HG02588 (cell line): ENCODE results near the gene CLDN15.
A peak's percentile ranks its signal among the peaks of the same experiment; 100 is the strongest.

Experiments used
- ATAC-seq: cut with Tn5 transposase; IDR thresholded peaks from one replicate; pipeline ENCODE4 v1.9.1; 2021; ENCODE audit warnings: mild to moderate bottlenecking, moderate library complexity; ENCODE audit not compliant: unreplicated experiment

Gene CLDN15

GRCh38 chr7:101244375-101245146, 7.0 kb upstream of the CLDN15 start, which contains the start of gene FIS1:
FIS1 (minus strand) TSS chr7:101245081; CDS start chr7:101245004, 77 bp downstream.
- peak; percentile 88 for ATAC-seq

GRCh38 chr7:101243646-101244374, 6.2 kb upstream of the CLDN15 start:
- no peak for ATAC-seq

- ATAC-seq, result no peak
Measured at GRCh38 chr7:101241443-101242349, 4.1 kb upstream of the CLDN15 start.

- no peak for ATAC-seq
Measured at GRCh38 chr7:101241015-101241363, 3.4 kb upstream of the CLDN15 start.

- no peak for ATAC-seq
Measured at GRCh38 chr7:101240226-101241014, 2.8 kb upstream of the CLDN15 start.

GRCh38 chr7:101239951-101240220, 2.3 kb upstream of the CLDN15 start:
- no peak for ATAC-seq

GRCh38 chr7:101239191-101239950, 1.8 kb upstream of the CLDN15 start:
- no peak for ATAC-seq

GRCh38 chr7:101238226-101239182, 902 bp upstream of the CLDN15 start:
- ATAC-seq, result no peak

- no peak for ATAC-seq
Measured at GRCh38 chr7:101236292-101236835, 1.2 kb downstream of the CLDN15 start.

- no peak for ATAC-seq
Measured at GRCh38 chr7:101235522-101235921, 2.1 kb downstream of the CLDN15 start.

GRCh38 chr7:101235050-101235449, 2.6 kb downstream of the CLDN15 start:
- ATAC-seq, result no peak

GRCh38 chr7:101234636-101235035, 3.0 kb downstream of the CLDN15 start:
- no peak for ATAC-seq

- no peak for ATAC-seq
Measured at GRCh38 chr7:101233907-101234547, 3.6 kb downstream of the CLDN15 start.

GRCh38 chr7:101232141-101232850, 5.3 kb downstream of the CLDN15 start:
- ATAC-seq, result no peak

GRCh38 chr7:101231644-101232043, 6.0 kb downstream of the CLDN15 start:
- no peak for ATAC-seq

GRCh38 chr7:101226721-101227120, 10.9 kb downstream of the CLDN15 start:
- no peak for ATAC-seq

GRCh38 chr7:101225650-101226049, 12.0 kb downstream of the CLDN15 start:
- ATAC-seq, result no peak
